ENCODE measurements around the gene ZNF782. TPM values are rescaled to one million over a fixed set of nuclear protein-coding genes. Genes with fewer than 3 reads are reported as not detected.

ZNF782 gene
- total and polyA plus RNA-seq, 2 of the 8 experiments (the other 6 are each of a cell fraction or from before 2014, with no cell fraction given): 1.4 to 7.4 TPM

DNA sequence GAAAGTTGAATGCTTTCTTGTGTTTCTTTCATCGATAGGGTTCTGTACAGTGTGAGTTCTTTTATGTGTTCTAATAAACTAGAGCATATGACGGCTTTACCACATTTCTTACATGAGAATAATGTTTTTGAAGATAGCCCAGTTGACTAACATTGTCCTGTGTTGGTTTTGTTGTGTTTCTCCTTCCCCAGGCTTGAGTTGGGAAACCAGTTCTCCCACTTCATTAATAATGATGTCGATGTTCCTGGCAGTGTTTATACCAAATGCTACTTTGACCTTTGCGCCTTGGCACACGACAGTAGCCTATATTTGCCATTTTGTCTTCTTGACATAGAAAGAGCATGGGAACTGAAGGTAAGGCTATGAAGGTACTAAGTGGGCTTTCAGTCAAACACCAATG, 14.4 kb upstream of the ZNF782 start (continued):
- no peak for TF ChIP-seq RBBP5 (IDR thresholded peaks at IDR 0.05; ENCODE audit: borderline replicate concordance, low read depth, low read length)
- TF ChIP-seq, protein P1, sequence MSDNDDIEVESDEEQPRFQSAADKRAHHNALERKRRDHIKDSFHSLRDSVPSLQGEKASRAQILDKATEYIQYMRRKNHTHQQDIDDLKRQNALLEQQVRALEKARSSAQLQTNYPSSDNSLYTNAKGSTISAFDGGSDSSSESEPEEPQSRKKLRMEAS (IDR thresholded peaks at IDR 0.05): no peak
- no peak for TF ChIP-seq POU5F1 (IDR thresholded peaks at IDR 0.05; ENCODE audit: low read depth, low read length)
- TF ChIP-seq RFX5 (IDR thresholded peaks at IDR 0.05; ENCODE audit: borderline replicate concordance, low read depth, low read length): no peak
